ENCODE results near the gene FSHR.

Gene FSHR

DNA sequence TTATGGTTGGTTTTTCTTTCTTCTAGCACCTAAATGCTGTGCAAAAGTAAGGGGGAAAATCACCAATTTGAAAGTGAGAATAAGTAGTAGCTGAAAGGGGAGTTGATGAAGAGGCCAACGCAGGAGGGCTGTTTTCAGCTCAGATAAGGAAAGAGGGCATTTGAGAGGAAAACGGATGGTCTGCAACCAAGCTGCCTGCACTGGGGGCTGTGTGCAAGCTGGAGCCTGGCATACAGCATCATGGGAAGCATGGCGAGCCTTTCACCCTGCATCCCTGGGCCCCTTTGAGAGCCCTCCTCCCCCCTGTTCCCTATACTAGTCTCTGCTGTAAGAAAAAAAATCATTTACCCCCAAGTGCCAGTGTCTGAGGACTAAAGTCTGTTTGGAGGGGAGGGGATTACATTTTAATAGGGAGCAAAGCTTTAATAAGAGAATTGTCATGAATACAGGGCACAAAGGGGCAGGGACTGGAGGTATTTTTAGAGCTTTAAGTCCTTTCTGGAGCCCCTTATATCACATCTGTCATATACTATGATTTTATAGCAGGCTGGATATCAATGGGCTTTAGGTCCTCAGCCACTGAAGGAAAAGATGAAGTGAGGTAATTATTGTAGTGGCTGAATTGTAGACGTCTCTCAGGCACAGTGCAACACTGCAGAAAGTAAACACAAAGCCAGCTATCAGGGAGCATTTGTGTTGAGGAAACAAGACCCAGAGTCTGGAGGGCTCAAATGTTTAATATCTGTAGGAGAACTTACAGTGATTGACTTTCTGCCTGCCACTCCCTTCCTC is 120.7 kb downstream of the FSHR start:
- no peak for DNase-seq (ENCODE audit: extremely low read depth in 1 of 2, low read depth in 1 of 2)

DNA sequence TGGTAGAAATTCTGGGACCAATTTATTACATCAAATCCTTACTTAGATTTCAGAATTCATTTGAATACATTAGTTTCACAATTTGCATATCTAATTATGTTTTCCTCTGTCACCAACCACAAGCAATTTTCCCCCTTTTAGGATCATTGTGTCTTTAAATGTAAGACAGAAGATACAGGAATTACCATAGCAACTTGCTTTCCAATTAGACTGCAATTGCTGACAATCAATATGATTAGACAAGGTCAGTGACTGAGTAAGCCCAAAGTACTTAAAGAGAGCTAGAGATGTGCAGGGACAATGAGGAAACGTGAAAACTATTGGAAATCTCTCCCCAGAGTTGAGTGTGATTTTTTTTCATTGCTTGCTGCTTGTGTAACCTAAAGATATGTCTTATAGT is 121.4 kb downstream of the FSHR start:
- no peak for DNase-seq (ENCODE audit: extremely low read depth in 1 of 2, low read depth in 1 of 2)

DNA sequence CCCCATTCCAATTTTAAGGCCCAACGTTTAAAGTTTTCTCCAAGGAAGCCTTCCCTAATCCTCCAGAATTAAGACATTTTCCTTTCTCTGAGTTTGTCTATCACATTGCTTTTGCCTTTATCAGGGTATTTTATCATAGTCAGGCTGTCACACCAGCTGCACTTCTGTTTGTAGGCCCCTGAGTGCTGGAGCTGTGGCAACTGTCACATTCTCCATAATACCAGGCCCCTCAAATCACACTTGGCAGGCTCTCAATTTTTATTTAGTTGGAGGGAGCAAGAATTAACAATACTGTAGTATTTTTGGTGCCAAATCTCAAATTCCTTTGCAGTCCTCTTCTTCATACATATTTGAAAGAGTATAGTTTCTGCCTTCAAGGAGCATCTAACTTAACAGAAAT is 122.2 kb downstream of the FSHR start:
- no peak for DNase-seq (ENCODE audit: extremely low read depth in 1 of 2, low read depth in 1 of 2)

DNA sequence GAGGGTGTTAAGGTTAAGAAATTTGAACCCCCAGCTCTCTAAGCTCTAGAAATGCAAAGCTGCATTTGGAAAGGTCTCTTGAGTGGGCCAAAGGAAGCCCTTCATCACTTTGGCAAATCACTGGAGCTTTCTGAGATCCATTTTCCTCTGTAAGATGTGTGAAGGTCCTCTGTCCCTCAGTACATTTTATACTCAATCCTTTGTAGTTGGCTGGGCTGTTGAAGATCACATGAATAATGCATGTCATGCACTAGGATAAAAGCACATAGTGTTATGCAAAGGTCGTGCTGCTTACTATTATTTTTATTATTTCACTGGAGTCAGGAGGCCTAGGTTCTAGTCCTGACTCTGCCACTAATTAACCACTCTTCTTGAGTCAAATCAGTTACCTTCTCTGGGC is 124.9 kb downstream of the FSHR start:
- no peak for DNase-seq (ENCODE audit: extremely low read depth in 1 of 2, low read depth in 1 of 2)

DNA sequence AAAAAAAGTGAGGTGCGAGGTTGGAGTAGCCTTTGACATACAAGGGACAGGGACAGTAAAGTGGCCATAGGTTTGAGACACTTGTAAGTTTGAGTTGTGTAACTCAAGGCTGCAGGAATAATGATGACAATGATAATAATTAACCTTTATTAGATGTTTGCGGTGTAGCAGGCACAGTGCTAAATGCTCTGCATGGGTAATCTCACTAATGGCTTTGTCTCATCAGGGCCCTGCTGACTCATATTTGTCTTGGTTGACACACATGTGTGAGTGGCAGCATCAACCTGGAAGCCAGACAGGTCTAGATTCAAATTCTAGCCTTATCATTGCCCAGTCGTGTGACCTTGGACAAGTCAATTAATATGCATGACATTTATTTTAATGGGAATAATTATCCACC is 126.2 kb downstream of the FSHR start:
- no peak for DNase-seq (ENCODE audit: extremely low read depth in 1 of 2, low read depth in 1 of 2)

DNA sequence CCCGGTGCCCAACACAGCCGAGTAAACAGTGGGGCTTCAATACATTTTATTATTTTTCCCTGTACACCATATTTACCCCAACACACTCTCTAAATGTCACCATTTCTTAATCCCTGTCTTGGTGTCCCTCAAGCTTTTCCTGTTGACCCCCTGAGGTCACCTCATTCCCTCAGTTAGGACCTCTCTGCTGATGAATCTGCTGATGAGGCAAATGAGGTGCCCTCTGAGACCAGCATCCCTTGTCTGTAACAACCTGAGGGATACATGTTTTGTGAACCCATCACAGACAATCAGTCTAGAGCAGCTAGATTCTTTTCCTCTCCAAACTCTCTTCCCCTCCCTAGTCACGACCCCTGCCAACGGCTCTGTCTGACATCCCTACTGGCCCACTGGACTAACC is 127.6 kb downstream of the FSHR start:
- DNase-seq (ENCODE audit: extremely low read depth in 1 of 2, low read depth in 1 of 2), result no peak

DNA sequence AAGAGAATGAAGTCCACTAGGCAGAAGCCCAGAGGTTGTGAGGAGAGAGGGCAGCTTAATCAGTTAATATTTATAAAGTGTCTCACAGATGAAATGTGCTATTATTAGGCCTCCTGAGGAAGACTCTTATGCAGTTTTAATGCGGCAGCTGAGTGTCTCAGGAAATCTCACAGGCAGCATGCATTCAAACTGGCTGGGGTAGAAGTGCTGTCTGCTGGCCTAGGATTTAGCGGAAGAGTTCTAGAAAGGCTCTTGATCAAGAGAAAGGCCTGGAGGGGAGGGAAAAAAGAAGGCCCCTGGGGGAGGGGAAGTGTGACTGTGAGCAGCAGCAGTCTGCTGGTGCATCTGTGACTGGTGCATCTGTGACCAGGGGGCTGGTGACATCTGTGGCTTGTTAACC is 133.0 kb downstream of the FSHR start:
- DNase-seq (ENCODE audit: extremely low read depth in 1 of 2, low read depth in 1 of 2), result no peak

DNA sequence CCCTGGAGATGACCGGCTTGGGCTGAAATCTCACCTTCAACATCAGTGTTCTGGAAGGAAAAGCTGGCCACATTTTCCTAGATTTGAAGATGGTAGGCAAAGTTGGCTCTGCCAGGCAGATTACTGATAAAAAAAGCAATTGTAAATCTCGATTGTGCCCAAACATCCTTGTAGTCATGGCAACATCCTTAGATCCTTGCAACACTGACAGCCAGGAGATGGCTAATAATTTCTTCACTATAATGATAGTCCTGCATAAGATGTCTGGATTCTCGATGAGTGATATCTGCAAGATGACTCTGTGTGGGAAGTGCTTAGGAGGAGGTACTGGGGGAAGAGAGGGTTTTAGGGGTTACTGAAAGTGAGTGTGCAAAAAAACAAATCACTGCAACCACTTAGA is 149.1 kb downstream of the FSHR start:
- no peak for DNase-seq (ENCODE audit: extremely low read depth in 1 of 2, low read depth in 1 of 2)

DNA sequence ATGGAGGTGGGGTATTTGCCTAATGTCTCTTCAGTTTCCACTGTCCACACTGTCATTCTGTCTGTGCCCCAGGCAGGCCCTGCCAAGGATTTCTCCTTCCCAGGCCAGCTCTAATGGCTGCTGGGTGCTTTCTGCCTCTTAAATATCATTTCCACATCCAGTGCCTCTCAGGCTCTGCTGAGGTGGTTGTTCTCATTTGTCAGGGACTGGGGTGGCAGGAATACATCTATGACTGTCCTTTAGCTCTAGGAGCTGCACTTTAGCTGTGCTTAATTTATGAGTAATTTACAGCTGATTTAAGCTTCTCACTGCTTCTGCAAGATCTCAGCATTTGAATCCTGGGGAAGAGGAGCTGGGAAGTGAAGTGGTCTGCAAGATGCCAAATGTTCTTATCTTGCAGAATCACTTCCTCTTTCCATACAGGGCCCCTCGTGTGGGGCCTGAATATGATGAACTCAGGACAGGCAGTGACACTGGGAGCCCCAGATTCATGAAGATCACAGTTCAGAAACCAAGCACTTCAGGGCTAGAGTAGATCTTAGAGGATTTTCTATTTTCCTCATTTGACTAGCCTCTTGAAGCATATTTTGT is 150.2 kb downstream of the FSHR start:
- no peak for DNase-seq (ENCODE audit: extremely low read depth in 1 of 2, low read depth in 1 of 2)

DNA sequence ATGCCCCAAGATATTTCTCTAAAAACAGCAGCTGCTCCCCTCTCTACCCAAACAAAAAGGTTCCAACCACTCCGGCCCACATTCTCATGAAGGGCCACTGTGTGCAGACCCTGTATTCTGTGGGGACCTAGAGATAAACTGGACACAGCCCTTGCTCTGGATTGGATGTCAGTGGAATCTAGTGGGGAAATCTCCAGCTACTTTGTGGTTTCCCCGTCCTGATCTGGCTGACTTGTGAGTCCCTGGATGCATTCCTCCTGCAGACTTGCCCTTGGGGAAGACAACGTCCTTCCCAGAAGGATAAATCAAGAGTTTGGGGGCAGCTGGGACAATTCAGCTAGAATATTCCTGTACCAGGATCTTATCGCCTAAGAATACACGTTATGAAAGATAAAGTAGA is 151.1 kb downstream of the FSHR start:
- DNase-seq (ENCODE audit: extremely low read depth in 1 of 2, low read depth in 1 of 2), result no peak

DNA sequence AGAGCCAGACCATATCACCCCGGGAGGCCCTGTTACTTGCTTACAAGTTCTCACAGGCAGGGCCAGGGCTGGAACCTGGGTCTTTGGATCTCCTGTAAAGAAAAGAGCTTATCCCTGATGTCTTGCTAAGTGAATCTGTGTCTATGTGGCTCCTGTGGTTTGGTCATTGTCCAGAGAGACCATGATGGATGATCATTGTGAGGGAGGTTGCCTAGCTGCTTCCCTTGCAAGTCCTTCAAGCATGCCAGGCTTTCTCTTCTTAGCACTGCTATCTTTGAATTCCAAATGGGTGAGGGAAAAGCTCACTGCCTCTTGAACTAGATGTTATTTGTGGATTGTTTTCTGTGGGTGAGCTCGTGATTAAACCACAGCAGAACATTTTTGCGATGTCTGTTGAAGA is 151.6 kb downstream of the FSHR start:
- DNase-seq (ENCODE audit: extremely low read depth in 1 of 2, low read depth in 1 of 2), result no peak

DNA sequence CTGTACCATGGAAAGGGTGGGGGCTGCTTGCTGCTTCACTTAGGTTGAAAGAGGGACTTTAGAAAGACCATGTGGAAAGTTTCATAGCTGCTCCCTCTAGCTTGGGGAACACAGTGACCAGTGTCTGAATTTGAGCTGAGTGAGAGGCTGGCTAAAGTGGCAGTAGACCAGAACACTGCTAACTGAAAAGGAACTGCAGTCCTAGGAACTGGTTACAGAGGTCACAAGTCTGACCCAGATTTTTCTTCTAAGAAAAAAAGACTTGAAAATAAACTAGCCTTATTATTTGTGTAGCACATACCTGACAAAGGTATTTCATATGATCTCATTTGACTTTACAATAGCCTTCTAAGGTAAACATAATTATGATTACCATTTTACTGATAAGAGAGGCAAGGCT is 153.6 kb downstream of the FSHR start:
- DNase-seq (ENCODE audit: extremely low read depth in 1 of 2, low read depth in 1 of 2), result no peak

DNA sequence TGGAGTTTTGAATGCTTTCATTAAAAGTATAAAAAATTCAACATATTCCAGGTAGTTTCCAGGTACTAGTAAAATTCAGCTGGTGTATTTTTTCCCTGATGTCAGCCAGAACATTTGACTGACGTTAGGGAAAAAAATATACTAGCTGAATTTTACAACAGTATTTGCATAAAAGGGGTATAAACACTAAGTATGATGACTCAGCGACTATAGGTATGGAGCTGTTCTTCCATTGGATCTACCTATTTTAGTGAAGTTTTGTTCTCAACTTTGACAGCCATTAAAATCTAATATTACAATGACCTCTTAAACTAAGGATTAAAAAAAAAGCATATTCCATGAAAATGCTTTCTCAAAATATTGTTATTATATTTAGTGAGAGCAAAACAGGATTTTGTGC is 155.9 kb downstream of the FSHR start:
- no peak for DNase-seq (ENCODE audit: extremely low read depth in 1 of 2, low read depth in 1 of 2)

DNA sequence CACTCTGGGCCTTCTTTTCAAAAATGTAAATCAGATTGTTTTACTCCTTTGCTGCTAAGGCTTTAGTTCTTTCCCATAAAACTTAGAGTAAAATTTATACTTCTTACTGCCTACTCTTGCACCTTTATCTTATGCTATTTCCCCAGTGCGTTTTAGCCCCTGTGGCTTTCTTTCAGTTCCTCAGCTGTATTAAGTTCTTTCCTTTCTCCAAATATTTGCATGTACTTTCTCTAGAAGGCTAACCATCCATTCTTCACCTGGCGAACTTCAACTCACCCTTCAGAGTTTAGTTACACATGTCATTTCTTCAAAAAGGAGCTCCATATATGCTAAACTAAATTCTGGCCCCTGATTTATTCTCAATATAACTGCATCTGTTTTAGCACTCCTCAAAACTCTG is 160.7 kb downstream of the FSHR start:
- no peak for DNase-seq (ENCODE audit: extremely low read depth in 1 of 2, low read depth in 1 of 2)

DNA sequence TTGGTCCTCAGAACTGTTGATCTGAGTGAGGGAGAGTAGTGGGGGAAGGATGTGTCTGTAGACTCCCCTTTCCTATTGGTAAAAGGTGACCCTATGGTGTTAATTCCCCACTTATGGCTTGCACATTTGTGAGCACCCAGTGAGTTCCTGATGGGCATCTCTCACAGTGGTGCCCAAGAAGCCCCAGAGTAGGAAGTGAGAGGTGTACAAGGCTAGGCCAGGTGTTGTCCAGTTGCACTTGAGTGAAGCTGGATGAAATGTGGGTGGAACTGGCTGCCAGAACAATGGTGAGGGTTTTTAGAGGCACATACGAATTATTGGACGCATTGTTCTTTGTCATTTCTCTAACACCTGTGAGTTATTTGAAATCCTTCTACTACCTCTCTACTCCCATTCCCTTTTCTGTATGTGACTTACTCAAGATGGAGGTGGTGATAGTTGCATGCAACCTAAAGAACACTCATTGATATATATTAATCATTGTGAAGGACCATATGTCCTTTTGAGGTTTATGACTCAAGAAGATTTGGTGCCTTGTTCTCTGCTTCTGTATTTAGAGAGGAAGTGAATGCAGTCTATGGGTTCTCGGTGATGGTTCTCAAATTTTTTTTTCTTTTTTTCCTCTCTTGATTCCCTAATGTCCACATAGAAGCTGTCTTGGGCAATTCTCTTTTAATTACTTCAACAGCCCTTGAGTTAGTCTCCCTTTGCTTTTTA is 162.7 kb downstream of the FSHR start:
- DNase-seq (ENCODE audit: extremely low read depth in 1 of 2, low read depth in 1 of 2), result no peak

DNA sequence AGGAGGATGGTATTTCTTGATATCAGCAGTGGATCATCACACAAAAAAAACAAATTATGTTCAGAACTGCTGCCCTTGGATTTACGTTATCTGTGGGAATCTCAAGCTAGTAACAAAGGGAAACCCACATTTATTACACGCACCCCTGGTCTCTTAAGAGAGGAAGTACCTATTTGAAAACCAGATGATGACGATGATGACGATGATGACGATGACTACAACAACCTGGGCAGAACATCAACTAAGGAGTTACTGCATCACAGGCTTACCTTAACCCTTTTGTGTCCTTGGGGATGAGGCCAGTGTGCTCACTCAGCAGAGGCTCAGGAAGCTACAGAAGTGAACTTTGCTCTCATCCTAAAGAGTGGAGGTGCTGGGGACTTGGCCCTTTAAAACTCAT is 169.4 kb downstream of the FSHR start:
- DNase-seq (ENCODE audit: extremely low read depth in 1 of 2, low read depth in 1 of 2), result no peak

DNA sequence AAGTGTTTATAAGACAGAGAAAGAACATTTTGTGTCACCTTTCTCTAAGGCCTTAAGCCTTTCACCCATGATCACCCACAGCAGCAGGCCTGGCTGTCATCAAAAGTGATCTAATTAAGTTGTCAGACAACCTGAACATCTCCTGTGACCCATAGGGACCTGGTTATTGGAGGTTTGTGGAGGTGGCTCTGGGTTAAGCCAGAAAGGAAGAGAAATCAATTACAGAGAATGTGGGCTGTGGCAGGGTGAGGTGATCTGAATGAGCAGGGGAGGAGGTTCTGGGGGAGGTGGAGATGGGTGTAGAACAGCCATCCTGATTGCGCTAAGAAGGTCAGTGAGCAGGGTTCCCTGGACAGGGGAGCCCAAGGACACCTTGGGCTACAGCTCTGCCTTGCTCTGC is 170.8 kb downstream of the FSHR start:
- DNase-seq (ENCODE audit: extremely low read depth in 1 of 2, low read depth in 1 of 2), result no peak

DNA sequence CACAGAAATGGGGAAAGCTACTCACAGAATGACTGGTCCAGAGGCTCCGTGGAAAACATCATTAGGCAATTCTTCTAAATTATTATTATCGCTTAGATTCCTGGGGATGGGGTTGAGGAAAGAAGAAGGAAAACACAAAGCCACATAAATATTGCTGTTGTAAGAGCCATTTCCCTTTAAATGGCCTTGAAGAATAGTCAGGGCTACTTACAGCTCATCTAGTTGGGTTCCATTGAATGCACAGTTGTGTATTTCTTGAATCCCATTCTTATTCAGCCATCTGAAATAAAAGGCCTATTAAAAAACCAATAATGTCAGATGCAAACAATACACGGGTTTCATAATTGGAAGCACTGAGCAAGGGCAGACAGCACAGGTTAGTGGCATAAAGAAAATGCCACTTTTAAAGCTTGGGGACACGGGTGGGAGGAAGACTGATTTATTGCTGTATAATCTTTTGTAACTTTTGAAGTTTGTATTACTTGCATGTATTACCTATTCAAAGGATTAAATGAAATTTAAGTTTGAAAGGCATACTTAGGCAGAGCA is 171.4 kb downstream of the FSHR start:
- DNase-seq (ENCODE audit: extremely low read depth in 1 of 2, low read depth in 1 of 2), result no peak

DNA sequence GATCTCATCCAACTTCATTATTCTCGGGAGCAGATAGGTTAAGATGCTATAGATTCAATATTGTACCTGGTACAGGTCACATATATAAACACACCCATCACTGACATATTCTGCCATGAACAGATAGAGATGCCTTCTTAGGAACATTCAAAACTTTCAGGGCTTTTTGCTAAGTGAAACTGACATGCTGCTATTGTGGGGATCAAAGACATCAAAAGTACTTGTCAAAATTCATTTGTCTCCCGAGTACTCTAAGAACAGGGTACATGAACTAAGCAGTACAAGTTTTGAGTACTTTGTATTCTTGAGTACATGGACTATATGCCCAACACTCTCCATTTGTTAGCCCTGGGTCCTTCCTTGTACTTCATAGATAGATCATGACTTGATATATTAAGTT is 173.5 kb downstream of the FSHR start:
- no peak for DNase-seq (ENCODE audit: extremely low read depth in 1 of 2, low read depth in 1 of 2)

DNA sequence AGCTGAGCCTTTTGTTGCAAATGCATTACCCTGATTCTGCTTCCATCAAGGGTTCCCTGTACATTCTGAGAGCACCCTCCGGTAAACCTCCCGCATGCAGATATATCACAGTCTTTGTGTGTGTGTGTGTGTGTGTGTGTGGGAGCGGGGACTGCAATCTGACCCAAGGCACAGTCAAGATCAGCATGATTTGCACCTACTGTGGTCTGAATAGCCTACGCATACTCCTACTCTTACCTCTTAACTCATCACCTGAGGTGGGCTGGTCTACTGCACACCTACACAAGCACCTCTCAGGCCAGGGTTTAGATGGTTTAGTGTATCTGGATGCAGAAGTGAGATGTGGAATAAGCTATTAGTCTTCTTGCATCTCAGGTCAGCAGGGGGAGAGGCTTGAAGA is 174.6 kb downstream of the FSHR start:
- DNase-seq (ENCODE audit: extremely low read depth in 1 of 2, low read depth in 1 of 2), result no peak

DNA sequence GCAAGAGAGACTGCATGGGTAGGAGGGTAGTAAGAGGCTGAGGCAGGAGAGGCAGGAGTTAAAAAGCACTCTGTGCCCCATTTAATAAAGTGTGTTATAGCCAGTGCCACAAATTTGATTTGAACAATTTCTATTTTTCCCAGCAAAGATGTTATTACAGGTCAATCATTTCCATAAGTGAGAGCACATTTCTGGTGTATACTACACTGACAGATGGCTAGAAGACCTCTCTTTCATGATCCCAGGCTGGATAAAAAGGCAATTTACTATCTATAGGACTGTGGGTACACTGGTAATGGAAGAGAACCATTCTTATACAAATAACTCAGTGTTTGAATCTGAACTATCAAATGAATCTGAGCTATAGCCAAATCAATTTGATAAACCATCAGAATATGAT is 176.2 kb downstream of the FSHR start:
- DNase-seq (ENCODE audit: extremely low read depth in 1 of 2, low read depth in 1 of 2), result no peak

DNA sequence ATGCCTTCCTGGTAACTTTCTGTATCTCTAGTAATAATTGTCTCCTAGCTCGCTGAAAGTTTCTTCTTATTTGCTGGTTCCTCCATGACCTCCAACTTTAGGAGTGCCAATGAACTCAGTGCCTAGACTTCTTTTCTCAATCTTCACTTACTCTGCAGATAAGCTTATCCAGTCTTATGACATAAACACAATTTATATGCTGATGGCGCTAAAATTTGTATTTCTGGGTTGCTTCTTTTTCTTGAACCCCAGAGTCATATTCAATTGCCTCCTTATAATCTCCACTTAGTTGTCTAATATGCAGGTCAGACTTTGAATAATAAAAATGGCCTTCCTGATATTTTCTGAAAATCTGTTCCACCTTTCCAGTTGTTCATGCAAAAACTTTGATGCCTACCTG is 182.5 kb downstream of the FSHR start:
- DNase-seq (ENCODE audit: extremely low read depth in 1 of 2, low read depth in 1 of 2), result no peak
